Retina (tissue), 1 donor: ENCODE results near the gene CCDC27.

Experiments
- DNase-seq: peaks from one replicate; pipeline ENCODE4 v3.0.0-alpha.2; 2016

Gene CCDC27

DNA sequence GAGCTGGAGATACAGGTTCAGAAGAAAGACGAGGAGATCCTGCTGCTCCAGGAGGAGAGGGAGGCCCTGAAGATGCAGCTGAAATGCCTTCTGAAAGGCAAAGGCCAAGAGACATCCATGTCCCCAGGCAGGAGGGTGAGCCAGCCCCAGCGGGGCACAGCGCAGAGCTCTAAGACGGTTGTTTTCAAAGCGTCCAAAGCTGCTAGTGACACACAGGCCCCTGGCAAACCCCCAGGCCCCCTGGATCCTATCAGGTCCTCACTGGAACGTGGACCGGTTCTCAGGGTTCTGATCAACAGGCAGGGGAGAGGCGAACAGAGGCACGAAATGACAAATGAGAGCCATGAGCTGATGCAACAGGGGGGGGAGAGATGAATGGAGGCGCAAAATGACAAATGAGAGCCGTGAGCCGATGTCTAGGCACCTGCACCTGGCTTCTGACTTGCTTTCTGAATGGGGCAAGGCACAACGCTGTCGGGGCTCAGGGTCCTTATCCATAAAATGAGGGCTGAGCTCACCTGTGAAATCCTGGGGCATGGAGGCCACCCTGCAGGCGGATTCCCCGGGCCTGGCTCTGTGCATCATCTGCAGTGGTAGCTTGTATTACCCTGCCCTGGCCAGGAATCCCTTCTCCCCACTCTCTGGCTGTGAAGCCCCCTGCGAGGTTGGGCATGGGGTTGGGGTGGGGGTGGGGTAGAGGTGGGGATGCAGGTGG is 9.2 kb downstream of the CCDC27 start:
- DNase-seq, result no peak

DNA sequence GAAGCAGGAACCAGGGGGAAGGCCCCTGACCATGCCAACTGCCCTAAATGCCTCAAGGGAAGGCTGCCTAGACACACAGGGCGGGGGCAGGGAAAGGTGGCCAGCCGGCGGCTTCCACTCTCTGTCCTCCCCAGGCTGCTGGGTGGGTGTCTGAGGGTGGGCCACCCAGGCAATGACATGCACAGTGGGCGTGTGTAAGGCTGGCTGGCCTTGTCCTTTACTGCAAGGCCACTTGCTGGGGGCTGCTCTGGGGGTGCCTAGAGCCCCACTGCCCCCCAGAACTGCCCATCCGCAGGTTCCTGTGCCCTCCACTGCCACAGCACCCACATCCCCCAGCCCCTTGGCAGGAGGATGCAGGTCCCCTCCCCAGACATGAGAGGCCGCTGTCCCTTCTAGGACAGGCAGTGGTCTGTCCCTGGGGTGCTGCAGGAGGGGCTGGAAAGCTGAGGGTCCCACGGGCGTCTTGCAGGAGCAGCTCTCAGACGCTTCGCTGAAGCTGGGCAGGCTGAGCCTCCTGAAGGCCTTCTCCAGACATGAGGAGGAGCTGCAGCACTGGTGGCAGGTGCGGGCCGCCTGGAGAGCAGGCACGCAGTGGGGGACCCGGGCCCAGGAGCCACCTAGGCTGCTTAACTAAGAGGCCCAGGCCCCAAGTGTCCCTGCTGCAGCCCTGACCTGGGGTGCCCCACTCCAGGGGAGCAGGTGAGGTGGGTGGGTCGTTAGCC is 10.1 kb downstream of the CCDC27 start:
- no peak for DNase-seq

DNA sequence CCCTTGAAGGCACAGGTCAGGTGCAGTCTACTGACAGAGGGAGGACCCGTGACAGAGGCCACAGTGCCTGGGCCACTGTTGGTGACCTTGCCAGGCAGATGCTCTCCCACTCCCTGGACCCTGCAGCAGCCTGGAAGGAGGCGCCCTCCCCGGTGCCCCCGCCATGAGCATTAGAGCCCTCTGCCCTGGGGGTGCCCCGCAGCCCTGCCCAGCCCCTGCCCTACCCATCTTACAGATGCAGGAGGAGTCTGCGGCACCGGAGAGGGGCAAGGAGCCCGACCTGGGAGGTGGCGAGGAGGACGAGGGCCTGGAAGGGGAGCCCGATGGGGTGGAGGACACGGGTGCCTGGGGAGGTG is 10.6 kb downstream of the CCDC27 start:
- DNase-seq, result no peak

DNA sequence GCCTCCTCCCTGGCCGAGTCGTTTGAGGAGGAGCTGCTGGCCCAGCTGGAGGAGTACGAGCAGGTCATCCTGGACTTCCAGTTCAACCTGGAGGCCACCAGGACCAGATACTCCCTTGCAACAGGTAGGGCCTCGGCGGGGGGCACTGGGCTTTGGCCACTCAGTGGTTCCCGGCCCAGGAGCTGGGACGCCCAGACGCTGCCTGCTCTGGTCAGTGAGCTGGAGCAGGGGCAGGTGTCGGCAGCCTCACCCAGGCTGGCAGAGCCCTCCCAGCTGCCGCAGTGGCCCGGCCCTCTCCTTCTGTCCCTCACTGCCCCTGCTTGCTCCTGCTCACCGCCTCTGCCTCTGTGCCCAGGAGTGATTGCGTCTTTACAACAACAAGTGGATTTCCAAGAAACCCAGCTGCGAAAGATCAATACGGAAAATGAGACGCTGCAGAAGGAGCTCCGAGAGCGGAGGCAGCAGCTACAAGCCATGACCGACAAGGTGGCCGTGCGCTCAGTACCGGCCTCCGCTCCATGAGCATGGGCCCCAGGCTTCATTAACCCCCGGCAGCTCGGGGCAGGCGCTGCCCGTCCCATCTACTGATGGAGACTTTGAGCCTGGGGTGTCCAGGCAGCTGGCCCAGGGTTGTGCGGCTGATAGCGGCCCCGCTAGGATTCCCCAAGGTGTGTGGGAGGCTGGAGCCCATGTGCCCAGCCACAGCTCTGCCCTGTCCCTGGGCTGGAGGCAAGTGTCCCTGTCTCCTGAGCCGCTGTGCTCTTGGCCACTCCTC is 11.3 kb downstream of the CCDC27 start:
- peak; percentile 28 for DNase-seq

DNA sequence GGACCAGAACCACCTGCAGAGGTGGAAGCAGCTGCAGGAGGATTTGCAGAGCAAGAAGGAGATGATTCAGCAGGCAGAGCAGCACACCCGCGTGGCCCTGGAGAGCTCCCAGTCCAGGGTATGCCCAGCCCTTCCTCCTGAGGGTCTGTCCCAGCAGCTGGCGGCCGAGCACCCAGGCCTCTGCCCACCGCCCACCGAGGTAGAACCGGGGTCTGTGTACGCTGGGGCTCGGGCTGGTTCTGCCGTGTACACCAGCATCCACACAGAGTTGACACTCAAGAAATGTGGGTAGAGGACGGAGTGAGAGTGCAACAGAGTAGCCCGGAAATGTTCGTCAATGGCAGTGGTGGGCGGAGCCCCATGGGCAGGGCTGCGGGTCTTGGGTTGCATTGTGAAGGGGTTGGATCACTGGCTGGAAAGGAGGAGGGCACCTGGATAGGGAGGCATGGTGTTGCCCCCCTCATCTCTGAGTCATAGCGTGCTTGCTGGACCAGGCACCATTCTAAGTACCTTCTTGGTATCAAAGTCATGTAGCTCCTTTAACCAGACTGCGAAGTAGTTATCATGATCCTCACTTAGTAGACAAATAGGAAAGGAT is 15.2 kb downstream of the CCDC27 start:
- no peak for DNase-seq

DNA sequence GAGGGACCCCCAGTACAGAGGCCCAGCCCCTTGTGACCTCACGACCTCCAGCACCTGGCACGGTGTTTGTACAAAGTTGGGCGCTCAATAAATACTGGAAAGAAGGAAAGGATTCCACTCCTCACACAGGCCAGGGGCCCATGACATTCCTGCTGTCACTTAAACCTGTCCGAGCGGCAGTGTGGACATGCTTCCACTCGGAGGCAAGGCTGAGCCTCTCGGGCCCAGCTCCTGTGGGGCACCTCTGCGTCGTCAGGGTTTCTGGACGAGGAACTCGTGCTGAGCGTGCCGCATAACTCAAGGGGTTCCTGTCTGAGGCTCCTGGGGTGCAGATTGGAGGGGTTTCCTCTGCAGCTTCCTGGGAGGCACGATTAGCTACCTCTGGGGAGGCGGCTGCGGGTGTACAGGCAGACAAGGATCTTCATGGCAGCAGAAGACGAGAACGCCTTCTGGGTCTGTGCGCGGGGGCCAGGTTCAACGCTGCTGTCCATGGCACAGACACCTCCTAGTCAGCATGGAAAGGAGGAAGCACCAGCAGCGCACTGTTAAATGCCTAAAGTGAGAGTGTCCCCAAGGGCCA is 16.7 kb downstream of the CCDC27 start:
- DNase-seq, result no peak

DNA sequence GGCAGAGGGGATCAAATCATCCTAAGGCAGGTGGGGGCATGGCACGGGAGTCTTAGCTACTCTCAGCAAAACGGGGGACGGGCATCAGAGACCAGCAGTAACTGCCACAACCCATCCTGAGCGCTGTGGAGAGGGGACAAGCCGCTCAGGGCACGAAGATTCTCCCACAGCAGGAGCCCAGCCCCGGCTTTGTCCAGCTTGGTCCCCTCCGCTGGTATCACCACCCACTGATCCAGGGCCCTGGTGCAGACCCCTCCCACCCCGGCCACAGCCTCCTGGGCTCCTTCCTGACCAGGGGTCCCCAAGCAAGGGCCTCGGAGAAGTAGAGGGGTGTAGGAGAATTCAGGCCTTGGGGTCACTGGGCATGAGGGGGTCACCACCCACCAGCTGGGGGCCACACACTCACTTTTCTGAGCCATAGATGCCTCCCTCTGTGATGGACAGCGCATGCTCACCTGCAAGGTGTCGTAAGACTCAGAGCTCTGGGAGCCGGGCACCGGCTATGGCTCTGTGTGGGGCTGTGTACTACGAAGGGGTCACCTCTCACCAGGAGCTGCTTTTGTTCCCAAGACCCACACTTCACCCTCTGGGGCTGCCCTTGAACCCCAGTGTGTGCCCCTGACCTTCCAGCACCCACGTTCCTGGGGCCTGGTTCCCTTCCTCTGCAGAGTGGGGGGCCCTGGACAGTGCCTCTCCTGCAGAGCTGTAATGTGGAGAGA is 18.0 kb downstream of the CCDC27 start:
- DNase-seq, result no peak

DNA sequence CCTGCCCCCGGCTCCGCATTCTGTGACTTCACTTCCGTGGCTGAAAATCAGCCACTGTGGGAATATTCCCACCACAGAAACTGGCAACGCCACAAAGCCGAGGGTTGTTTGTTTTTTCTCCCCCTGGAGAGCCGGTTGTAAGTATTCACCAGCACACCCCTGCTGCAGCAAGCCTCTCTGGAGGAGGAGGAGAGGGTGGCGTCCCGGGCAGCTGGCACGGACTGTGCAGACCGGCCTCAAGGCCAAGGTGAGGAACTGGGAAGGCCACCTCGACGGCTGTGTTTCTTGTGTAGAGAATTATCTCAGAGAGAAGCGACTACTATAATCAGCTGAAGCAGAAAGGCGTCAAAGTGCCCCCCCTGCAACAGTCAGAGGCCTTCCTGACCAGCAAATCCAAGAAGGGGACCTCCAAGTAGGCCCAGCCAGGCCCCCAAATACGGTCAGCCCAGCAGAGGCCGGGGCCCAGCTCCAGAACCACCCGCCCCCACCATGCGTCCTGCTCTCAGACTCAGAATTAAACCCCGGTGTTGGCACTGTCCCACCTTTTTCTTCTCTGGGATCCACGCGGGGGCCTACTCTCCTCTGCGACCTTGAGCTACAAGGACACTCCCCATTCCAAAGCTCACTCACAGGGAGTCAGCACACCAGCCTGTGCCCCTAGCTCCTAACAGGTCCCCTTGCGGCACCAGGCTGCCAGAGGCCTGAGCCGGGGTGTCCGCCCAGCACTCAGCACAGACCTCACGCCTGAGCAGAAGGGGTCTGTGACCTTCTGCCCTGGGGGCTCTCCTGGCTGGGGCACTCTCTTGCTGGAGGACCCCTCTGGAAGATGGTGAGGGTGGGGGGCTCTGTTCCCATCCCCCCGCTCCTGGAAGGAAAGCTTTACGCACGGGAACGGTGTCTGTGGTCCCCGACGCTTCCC is 19.1 kb downstream of the CCDC27 start:
- no peak for DNase-seq

DNA sequence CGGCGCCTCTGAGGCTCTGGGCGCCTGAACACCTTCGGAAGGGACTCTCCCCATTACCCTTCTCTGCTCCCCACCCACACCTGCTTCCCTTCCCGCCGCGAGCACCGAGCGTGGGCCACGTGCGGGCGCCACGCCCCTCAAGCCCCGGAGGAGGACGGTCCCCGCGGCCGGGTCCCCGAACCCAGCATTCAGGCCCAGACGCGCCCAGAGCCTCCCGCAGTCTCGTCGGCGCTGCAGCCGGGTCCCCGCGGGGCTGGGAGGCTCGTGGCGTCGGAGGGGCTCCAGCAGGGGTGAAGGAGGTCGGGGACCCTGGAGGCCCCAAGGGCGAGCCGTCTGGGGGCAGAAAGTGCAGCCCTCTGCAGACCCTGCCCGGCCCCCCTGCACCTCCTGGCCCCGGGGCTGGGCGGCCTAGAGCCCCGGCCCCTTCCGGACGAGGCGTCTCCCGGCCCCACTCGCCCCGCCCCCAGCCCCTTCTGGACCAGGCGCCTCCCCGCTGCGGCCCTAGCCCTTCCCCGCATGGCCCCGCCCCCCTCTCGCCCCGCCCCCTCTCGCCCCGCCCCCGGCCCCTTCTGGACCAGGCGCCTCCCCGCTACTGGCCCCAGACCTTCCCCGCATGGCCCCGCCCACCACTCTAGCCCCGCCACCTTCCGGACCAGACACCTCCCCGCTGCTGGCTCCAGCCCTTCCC is 19.9 kb downstream of the CCDC27 start:
- peak; percentile 82 for DNase-seq

DNA sequence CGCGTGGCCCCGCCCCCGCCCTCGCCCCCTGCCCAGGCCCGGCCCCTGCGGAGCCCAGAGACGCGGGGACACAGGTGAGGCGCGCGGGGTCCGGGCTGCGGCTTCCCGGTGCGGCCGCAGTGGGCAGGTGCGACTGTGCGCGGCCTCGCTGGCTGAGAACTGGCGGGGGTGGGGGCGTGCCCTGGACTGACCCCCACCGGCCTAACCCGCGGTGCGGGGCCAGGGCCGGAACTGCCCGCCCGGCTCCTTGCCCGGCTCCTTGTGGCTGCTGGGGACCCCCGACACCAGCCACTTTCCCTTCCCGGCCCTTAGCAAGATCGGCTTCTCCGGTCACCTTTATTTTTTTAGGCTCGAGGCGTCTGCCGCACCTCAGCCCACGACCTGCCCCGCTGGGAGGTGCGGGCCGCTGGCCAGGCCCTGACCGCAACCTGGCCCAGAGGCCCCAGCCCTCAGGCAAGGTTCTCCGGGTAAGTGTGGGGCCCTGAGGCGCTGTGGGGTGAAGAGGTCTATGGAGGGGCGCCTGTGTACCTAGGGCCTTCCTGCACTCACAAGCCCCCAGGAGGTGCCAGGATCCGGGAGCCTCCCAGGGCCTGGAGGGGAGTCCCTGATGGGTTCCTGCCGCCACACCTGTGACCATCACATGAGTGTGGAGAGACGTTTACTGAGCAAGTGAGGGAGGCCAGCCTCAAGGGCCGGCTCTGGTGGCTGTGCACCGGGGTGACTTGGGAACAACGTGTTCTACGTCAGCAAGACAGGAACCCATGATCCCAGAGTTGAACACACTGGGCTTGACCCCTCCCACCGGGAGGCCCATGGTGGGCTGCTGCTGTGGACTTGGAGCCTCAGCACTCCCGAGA is 20.7 kb downstream of the CCDC27 start, which contains the start of gene SMIM1:
SMIM1 (plus strand) TSS at position 35 of the 857 bp plus-strand sequence. CDS start 2,625 bp downstream, outside the sequence.
- peak; percentile 60 for DNase-seq

DNA sequence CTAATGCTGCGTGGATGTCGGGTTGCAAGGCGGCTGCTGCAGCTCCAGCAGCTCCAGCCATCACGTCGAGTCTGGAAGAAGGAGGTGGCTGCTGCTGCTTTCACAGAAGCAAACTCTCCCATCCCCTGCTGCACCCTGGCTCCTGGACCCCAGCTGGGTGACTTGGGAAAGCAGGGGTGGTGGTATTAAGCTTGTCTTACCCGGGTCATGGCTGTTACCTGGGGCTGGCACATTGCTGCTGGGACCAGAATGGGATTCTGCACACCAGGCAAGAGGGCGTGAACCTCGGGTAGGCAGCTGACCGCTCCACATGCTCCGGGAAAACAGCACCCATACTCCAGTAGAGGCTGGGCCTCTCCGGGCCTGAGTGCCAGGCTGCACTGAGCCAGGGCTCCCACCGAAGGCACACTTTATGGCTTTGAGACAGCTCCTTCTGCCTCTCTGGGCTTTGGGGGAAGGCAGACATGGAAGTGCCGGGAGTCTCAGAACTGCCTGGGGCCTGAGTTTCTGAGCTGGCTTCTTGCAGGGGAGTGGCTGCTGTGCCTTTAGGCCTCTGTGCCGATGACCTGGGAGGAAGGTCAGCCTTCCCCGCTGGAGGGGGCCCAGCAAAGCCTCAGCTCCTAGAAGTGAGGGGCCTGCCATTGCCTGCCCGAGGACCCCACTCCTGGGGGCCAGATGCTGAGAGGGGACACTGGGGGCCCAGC is 21.5 kb downstream of the CCDC27 start:
- DNase-seq, result peak; percentile 62

DNA sequence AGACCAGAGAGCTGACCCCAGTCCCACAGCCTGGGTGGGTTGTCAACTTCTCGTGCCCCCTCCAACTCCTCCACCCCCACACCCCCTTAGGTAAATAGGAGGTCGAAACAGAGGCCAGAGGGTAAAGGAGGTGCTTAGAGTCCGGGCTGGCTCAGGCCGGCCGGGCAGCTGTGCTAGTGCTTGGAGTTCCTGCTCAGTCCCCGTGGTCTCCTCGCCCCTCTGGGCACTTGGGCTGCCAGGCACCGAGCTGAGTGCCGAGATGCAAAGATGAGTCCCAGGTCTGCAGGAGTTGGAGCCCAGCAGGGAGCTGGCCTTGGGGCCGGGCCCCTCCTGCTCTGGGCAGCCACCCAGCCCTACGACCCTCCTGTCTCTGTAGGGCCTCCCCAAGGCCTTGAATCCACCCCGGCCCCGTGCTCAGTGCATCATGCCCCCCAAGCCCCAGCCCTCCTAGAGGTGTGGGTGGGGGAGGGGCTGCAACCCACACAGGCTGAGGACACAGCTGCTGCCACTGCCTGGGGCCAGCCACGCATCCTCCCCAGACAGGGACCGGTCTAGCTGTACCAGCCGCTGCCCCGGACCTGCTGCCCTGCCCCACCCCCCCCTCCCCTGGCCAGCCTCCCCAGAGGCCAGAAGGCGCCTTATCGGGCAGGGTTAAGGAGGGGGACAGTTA is 22.2 kb downstream of the CCDC27 start:
- DNase-seq, result peak; percentile 52

DNA sequence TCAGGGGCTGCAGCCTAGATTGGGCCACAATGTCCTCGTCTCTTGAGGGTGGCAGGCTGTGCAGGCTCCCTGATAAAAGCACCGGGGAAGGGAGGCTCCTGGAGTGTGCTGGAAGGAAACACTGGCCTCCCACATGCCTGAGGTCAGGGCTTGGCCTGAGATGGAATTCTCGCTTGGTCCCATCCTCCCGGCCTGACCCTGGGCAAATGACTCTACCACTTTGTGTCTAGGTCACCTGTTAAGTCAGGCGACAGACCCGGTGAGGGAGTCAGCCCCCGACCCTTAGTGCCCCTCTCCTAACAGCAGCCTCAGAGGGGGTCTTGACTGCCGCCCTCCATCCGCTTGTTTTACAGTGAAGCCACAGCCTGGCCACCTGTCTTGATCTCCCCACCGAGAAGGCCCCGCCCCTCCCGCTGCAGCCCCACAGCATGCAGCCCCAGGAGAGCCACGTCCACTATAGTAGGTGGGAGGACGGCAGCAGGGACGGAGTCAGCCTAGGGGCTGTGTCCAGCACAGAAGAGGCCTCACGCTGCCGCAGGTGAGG is 22.8 kb downstream of the CCDC27 start:
- DNase-seq, result no peak

DNA sequence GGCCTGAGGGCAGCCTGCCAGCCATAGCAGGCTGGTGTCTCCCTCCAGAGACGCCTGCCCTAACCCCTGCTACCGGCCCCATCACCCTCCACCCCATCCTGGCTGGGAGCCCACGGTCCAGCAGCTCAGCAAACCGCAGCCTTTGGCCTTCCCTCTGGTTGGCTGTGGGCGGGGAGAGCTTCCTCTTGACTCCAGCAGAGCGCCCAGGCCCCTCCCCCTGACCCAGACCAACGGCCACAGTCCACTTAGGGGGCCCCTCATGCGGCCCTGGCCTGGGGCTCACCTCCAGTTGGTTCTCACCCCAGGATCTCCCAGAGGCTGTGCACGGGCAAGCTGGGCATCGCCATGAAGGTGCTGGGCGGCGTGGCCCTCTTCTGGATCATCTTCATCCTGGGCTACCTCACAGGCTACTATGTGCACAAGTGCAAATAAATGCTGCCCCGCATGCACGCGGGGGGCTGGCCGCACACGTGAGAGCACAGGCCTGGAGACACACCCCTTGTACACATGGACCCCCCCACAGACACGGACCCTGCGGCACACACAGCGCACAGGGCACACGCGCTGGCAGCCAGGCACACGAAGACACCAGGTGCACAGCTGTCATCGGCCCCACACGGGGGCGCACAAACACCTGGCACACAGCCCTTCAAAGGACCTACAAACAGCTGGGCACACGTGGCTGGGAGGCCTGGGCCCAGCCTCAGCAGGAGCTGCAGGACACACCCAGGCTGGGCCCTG is 23.4 kb downstream of the CCDC27 start:
- DNase-seq, result peak; percentile 73

DNA sequence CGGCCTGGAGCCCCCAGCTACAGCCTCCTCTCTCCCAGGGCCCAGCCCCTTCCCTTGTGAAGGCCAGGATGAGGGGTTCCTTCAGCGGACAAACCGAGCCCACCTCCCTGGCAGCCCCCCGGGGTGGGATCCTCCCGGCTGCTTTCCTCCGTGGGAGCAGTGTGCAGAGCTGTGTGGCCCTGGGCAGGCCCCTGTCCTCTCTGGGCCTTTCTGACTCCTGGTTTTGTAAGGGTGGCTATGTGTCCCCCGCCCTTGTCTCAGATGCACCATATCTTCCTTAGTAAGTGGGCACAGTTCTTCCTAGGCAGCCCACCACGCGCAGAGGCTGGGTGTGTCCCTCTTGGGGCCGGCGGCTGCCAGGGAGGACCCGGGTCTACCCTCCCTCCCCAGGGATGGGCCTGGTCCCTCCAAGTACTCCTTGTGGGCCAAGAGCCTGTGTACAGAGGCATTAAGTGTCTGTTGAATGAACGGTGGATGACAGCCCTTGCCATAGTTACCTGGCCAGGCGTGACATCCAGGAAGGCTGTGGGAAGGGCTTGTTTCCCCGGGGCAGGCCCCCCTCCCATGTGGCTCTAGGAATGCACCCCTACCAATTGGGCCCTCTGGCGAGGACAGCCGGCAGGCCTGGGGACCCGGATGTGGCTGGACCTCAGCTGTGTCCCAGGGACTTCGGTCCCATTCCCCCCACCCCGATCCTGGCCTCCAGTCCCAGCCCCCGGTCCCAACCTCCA is 24.1 kb downstream of the CCDC27 start:
- no peak for DNase-seq

DNA sequence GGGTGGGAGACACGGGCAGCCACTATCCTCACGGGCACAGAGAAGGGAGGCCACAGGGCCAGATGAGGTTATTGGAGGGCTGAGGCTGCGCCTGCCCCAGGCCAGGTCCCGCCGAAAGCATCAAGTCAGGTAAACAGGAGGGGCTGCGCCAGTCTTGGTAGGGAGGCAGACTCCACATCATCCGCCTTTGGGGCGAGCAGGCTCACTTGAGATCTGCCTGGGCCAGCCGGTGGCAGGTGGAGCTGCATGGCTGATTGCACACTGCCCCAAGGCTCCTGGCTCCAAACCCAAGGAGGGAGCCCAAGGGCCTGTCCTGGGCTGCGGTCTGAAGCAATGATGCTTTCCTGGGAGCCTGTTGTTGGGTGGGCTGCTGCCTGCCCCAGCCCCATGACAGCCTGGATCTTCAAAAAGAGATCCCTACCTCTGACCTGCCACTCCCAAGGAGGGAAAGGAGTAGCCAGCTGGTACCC is 24.9 kb downstream of the CCDC27 start:
- no peak for DNase-seq
